ENCODE results near the gene KLF13.

DNA sequence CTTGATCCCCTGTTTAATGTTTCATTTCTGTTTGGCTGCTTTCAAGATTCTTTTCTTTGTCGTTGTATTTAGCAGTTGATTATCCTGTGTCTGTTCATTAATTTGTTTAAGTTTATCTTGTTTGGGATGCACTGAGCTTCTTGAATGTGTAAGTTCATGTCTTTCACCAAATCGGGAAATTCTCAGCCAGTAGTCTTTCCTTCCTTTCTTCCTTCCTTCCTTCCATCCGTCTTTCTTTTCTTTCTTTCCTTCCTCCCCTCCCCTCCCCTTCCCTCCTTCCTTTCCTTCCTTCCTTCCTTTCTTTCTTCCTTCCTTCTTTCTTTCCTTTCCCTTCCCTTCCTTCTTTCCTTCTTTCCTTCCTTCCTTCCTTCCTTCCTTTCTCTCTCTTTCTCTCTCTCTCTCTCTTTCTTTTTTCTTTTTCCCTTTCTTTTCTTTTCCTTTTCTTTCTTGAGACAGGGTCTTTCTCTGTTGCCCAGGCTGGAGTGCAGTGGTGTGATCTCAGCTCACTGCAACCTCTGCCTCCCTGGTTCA, 35.5 kb upstream of the KLF13 start:
- TF ChIP-seq, protein P1, sequence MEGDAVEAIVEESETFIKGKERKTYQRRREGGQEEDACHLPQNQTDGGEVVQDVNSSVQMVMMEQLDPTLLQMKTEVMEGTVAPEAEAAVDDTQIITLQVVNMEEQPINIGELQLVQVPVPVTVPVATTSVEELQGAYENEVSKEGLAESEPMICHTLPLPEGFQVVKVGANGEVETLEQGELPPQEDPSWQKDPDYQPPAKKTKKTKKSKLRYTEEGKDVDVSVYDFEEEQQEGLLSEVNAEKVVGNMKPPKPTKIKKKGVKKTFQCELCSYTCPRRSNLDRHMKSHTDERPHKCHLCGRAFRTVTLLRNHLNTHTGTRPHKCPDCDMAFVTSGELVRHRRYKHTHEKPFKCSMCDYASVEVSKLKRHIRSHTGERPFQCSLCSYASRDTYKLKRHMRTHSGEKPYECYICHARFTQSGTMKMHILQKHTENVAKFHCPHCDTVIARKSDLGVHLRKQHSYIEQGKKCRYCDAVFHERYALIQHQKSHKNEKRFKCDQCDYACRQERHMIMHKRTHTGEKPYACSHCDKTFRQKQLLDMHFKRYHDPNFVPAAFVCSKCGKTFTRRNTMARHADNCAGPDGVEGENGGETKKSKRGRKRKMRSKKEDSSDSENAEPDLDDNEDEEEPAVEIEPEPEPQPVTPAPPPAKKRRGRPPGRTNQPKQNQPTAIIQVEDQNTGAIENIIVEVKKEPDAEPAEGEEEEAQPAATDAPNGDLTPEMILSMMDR (IDR thresholded peaks at IDR 0.05), result no peak
- no peak for TF ChIP-seq EZH2 (IDR thresholded peaks at IDR 0.05; ENCODE audit: borderline replicate concordance, insufficient read depth, low read depth, low read length, poor library complexity, severe bottlenecking)

Data from B cell (primary cell).